Kidney epithelial cell (primary cell): ENCODE data around the gene PSMC4. TPM values are rescaled to one million over a fixed set of nuclear protein-coding genes. Genes with fewer than 3 reads are reported as not detected.

ENCODE experiments used
- DNase-seq: peaks from one replicate; pipeline ENCODE4 v3.0.0-alpha.2; 2010; ENCODE audit warnings: low read depth
- H3K27me3 ChIP-seq: 2 replicates; pipeline ENCODE4 v1.6.0; 2011; ENCODE audit warnings: low read length; ENCODE audit not compliant: control insufficient read depth, insufficient read depth
- H3K36me3 ChIP-seq: 2 replicates; pipeline ENCODE4 v1.5.1; 2011; ENCODE audit warnings: low read length; ENCODE audit not compliant: control insufficient read depth, insufficient read depth
- H3K4me3 ChIP-seq: 2 replicates; pipeline ENCODE4 v1.5.1; 2011; ENCODE audit warnings: low read depth, mild to moderate bottlenecking, control low read depth, low read length
- total RNA-seq: library from RNA; depleted of rRNA; stranded (reverse); fragments of >200 nt; gene quantifications from 2 replicates; pipeline ENCODE4 v1.2.3, GENCODE V29; 2015
- TF ChIP-seq, protein P1 (sequence below): IDR thresholded peaks from 2 replicates; pipeline ENCODE4 v1.5.1; 2011; ENCODE audit warnings: mild to moderate bottlenecking, moderate library complexity, low read length, control low read depth, inconsistent platforms; ENCODE audit not compliant: insufficient read depth, poor library complexity, severe bottlenecking

PSMC4 gene
- total RNA-seq, 1 donor from 2014 or later: 149 TPM

DNA sequence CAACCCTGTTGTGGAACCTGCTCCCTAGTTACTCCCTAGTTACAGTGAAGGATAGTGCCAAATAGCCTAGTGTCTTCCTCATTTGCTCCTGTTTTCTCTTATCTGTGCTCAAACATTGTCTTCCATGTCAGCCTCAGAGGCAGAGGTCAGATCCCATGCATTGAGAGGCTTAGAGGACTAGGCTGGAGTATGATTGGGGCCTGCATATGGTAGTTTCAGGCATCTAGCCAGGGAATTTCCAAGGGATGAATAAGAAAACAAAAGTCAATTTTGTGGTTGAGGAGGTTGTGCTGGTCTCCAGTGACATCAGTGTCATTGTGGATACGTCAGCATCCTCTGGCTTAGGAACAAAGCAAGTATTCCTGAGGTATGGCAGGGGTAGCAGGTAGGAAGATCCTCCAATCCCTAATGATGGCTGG, 35.3 kb downstream of the PSMC4 start:
- TF ChIP-seq, protein P1, sequence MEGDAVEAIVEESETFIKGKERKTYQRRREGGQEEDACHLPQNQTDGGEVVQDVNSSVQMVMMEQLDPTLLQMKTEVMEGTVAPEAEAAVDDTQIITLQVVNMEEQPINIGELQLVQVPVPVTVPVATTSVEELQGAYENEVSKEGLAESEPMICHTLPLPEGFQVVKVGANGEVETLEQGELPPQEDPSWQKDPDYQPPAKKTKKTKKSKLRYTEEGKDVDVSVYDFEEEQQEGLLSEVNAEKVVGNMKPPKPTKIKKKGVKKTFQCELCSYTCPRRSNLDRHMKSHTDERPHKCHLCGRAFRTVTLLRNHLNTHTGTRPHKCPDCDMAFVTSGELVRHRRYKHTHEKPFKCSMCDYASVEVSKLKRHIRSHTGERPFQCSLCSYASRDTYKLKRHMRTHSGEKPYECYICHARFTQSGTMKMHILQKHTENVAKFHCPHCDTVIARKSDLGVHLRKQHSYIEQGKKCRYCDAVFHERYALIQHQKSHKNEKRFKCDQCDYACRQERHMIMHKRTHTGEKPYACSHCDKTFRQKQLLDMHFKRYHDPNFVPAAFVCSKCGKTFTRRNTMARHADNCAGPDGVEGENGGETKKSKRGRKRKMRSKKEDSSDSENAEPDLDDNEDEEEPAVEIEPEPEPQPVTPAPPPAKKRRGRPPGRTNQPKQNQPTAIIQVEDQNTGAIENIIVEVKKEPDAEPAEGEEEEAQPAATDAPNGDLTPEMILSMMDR: no peak
- Histone ChIP-seq H3K4me3 (no peak overlapping the region), H3K27me3 (no peaks in the 10 kb centered on the region), H3K36me3 (peaks cover 1% of the 10 kb centered on the region)
- DNase-seq: peak; percentile 38

DNA sequence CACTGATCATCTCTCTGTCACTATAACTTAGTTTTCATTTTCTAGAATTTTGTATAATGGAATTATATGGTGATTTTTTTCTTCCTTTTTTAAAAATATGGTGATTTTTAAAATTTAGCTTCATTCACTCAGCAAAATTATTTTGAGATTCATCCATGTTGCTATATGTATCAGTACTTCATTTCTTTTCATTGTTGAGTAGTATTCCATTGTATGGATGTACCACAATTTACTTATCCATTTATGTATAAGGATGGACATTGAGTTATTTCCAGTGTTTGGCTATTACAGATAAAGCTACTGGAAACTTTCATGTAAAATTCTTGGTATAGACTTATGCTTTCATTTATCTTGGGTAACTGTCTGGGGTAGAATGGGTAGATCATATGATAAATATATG, 38.7 kb downstream of the PSMC4 start:
- DNase-seq: no peak
- Histone ChIP-seq H3K27me3 (no peaks in the 10 kb centered on the region), H3K4me3 (no peak overlapping the region), H3K36me3 (peaks cover 1% of the 10 kb centered on the region)
- TF ChIP-seq, protein P1: no peak

- TF ChIP-seq, protein P1: no peak
- no peak for DNase-seq
- no peak overlapping the region for H3K4me3 ChIP-seq
- H3K36me3 ChIP-seq: no peaks in the 10 kb centered on the region
- H3K27me3 ChIP-seq: no peaks in the 10 kb centered on the region
Measured at GRCh38 chr19:40013991-40014390, 43.0 kb downstream of the PSMC4 start.

DNA sequence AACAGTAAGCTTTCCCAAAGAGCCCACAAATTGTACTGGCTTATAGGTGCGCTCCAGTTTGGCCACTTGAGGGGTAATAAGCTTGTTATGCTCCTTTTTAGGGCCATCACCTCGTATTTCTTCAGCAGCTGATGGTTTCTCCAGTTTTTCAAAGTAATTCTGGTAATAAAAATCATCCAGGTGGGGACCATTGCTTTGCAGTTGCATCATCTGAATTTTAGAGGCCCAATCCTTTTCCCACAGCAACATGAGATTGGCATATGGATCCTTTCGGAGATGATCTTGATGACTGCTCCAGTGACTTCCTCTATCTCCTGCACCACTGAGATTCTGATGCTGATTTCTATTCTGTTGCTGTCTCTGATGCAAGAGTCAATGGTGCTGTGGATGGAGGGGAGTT, 53.0 kb downstream of the PSMC4 start:
- no peaks in the 10 kb centered on the region for H3K36me3 ChIP-seq
- no peak overlapping the region for H3K4me3 ChIP-seq
- TF ChIP-seq, protein P1: no peak
- no peaks in the 10 kb centered on the region for H3K27me3 ChIP-seq
- no peak for DNase-seq

- TF ChIP-seq, protein P1: no peak
- Histone ChIP-seq H3K4me3 (no peak overlapping the region), H3K36me3 (no peaks in the 10 kb centered on the region), H3K27me3 (no peaks in the 10 kb centered on the region)
- no peak for DNase-seq
Measured at GRCh38 chr19:40025938-40026596, 55.1 kb downstream of the PSMC4 start.

- H3K4me3 ChIP-seq: no peak overlapping the region
- no peaks in the 10 kb centered on the region for H3K27me3 ChIP-seq
- TF ChIP-seq, protein P1: no peak
- no peak for DNase-seq
- H3K36me3 ChIP-seq: no peaks in the 10 kb centered on the region
Measured at GRCh38 chr19:40026597-40026970, 55.6 kb downstream of the PSMC4 start.

Other genes starting within 250 kb of the PSMC4 start
- gene CLC, start 233.1 kb upstream of the PSMC4 start, total RNA-seq: not detected in 2 replicates
- not detected in 2 replicates for gene LEUTX, start 192.3 kb upstream of the PSMC4 start, total RNA-seq
- gene DYRK1B, start 137.0 kb upstream of the PSMC4 start, total RNA-seq: 19.3 and 26.6 TPM in 2 replicates
- gene FBL, start 124.8 kb upstream of the PSMC4 start, total RNA-seq: 162 and 224 TPM in 2 replicates
- gene FCGBP, start 36.5 kb upstream of the PSMC4 start, total RNA-seq: 0.17 and 0.89 TPM in 2 replicates
- gene ZNF546, start 25.9 kb downstream of the PSMC4 start, total RNA-seq: 0.42 and 6.0 TPM in 2 replicates
- gene ZNF780B, start 85.1 kb downstream of the PSMC4 start, total RNA-seq: 4.1 and 12.4 TPM in 2 replicates
- 11.2 and 18.6 TPM in 2 replicates for gene ZNF780A, start 119.8 kb downstream of the PSMC4 start, total RNA-seq
- 13.8 and 16.8 TPM in 2 replicates for gene MAP3K10, start 220.3 kb downstream of the PSMC4 start, total RNA-seq
- not detected in 2 replicates for gene TTC9B, start 247.2 kb downstream of the PSMC4 start, total RNA-seq